Measurements from ENCODE around the gene TAT. TPM values are rescaled to one million over a fixed set of nuclear protein-coding genes. Genes with fewer than 3 reads are reported as not detected.
A peak's percentile ranks its signal among the peaks of the same experiment; 100 is the strongest.
"Not testable (repeated sequence)": the region's sequence is repeated elsewhere in the genome, so short reads cannot be mapped to it uniquely, and the experiment has no call there.

TAT gene
- total RNA-seq, 1 donor: not detected

DNA sequence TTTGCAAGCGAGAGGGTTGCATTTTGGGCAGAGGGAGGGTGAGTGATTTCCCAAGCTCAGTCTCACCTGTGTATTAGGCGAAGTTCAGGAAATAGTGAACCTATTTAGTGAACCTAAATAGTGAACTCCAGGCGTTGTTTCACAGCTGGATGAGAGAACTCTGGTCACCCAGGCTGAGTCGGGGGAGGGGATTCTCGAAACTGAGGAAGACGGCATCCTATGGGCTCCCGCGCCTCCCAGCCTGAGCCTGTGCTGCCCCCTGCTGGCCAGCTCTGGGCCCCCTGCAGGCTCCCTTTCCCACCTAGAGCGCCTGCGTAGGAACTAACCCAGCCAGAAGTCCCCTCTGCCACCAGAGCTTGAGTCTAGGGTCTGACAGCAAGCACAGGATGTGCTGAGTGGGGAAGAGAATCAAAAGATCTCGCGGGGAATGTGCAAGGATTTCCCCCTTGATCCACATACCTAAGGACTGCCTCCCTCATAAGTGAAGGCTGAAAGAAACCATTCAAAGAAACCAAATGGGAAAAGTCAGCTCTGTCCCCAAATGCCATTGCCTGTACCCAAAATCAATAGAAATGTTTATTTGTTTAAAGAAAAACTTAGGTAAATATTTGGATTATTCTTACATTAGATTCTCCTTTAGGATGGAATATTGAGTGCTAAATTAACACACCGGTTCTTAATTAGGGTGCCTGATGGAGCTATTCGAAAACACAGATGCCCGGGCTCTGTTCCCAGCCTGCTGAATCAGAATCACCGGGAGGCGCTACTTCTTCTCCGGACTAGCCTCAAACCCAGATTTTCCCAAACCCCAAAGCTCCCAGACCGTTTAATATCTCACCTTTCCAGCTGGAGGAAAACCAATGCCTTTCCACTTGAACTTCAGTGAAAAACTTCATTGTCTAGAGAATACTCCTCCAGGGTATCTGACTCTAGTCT lies 34.3 kb upstream of the TAT start:
- no peak overlapping the region for H3K4me3 ChIP-seq (ENCODE audit: low read depth, low read length)

DNA sequence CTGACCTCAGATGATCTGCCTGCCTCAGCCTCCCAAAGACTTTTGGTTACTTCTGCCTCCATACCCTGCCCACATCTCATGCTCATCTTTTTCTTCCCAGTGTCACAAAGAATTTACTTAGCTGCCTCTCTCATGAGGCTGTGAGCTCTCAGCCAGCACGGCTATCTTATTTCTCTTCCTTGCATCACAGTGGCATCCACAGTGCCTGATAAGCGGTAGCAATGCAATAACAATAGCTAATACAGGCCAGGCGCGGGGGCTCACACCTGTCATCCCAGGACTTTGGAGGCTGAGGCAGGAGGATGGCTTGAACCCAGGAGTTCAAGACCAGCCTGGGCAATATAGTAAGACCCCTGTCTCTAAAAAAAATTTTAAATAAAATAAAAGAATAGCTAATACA lies 33.6 kb upstream of the TAT start:
- H3K4me3 ChIP-seq (ENCODE audit: low read depth, low read length): no peak overlapping the region
- TF ChIP-seq, protein P1, sequence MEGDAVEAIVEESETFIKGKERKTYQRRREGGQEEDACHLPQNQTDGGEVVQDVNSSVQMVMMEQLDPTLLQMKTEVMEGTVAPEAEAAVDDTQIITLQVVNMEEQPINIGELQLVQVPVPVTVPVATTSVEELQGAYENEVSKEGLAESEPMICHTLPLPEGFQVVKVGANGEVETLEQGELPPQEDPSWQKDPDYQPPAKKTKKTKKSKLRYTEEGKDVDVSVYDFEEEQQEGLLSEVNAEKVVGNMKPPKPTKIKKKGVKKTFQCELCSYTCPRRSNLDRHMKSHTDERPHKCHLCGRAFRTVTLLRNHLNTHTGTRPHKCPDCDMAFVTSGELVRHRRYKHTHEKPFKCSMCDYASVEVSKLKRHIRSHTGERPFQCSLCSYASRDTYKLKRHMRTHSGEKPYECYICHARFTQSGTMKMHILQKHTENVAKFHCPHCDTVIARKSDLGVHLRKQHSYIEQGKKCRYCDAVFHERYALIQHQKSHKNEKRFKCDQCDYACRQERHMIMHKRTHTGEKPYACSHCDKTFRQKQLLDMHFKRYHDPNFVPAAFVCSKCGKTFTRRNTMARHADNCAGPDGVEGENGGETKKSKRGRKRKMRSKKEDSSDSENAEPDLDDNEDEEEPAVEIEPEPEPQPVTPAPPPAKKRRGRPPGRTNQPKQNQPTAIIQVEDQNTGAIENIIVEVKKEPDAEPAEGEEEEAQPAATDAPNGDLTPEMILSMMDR (IDR thresholded peaks at IDR 0.05; ENCODE audit: insufficient read depth, low read depth, low read length): no peak
- no peak for DNase-seq (ENCODE audit: low read depth)

More for the DNA sequence above, 34.3 kb upstream of the TAT start:
- TF ChIP-seq, protein P1 (IDR thresholded peaks at IDR 0.05; ENCODE audit: insufficient read depth, low read depth, low read length): peak; percentile 80
- peak; percentile 45 for DNase-seq (ENCODE audit: low read depth)

DNA sequence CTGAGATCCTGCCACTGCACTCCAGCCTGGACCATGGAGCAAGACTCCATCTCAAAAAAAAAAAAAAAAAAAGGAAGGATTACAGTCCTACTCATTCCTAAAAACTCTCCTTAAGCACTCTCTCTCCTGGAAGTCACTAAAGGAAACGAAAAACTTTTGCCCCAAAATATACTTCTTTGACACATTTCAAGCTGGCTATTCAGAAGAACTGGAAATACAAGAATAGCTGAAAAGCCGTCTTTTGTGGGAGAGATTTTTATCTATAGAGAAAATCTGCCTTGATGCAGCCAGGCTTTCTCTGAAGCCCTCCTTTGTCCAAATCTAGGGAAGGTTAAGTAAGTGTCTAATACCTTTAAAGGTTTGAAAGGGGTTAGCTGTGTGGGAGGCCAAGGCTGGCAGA lies 32.2 kb upstream of the TAT start:
- no peak overlapping the region for H3K4me3 ChIP-seq (ENCODE audit: low read depth, low read length)
- TF ChIP-seq, protein P1 (IDR thresholded peaks at IDR 0.05; ENCODE audit: insufficient read depth, low read depth, low read length): no peak
- no peak for DNase-seq (ENCODE audit: low read depth)

DNA sequence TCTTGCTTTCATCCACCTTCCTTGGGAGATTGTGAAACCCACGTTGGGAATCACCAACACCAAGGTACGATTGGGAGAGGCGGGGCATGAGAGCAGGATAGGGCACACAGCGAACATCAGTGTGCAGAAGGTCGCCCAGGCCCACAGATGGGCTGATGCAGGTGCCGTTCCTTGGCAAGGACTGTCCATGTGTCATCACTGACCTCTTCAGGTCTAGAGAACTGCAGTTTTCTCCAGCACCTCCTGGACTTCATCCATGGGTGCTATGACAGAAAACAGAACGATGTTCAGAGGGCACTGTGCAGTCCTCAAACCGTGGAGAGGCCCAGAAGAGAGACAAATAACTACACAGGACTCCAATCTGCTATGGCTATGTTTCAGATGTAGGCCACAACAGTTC lies 23.9 kb upstream of the TAT start:
- H3K4me3 ChIP-seq (ENCODE audit: low read depth, low read length): no peak overlapping the region
- TF ChIP-seq, protein P1 (IDR thresholded peaks at IDR 0.05; ENCODE audit: insufficient read depth, low read depth, low read length): no peak
- DNase-seq (ENCODE audit: low read depth): no peak

DNA sequence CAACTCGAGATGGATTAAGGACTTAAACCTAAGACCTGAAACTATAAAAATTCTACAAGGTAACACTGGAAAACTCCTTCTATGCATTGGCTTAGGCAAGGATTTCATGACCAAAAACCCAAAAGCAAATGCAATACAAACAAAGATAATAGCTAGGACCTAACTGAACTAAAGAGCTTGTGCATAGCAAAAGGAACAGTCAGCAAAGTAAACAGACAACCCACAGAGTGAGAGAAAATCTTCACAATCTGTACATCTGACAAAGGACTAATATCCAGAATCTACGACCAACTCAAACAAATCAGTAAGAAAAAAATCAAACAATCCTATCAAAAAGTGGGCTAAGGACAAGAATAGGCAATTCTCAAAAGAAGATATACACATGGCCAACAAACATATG lies 21.5 kb upstream of the TAT start:
- H3K4me3 ChIP-seq (ENCODE audit: low read depth, low read length); DNase-seq (ENCODE audit: low read depth): not testable (repeated sequence)

DNA sequence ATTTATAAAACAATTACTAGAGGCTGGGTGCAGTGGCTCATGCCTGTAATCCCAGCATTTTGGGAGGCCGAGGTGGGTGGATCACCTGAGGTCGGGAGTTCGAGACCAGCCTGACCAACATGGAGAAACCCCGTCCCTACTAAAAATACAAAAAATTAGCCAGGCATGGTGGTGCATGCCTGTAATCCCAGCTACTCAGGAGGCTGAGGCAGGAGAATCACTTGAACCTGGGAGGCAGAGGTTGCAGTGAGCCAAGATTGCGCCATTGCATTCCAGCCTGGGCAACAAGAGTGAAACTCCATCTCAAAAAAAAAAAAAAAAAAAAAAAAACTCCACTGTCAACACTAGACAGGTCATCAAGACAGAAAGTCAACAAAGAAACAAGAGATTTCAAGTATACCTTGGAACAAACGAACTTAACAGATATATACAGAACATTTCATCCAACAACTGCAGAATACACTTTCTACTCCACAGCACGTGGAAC lies 18.5 kb upstream of the TAT start:
- H3K4me3 ChIP-seq (ENCODE audit: low read depth, low read length); DNase-seq (ENCODE audit: low read depth): not testable (repeated sequence)

DNA sequence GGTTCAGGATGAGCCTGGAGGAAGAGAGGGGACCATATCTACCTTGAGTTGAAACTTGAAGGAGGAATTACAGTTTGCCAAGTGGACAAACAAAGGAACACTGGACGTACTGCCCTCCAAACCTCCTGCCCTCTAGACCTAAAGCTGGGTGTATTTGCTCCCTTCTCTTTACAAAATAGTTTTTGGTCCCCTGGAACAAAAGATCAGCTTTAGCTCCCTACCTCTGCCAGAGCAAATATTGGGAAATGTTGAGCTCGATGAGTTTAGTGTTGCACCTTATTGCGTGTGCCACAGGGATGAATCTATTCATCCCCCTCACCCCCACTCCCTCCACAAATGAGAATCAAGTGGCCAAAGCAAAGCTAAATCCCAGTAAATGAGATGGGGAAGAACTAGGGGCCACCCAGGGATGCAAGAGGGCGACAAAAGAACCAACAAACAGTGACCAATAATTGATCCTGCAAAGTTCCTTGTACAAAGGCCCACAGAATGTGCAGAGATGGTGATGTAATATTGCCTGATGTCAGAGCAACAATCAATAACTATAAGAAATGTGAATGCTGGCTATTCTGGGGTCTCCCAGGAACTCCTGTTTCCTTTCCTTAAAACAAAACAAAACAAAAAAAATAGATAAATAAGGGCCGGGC lies 17.2 kb upstream of the TAT start:
- TF ChIP-seq, protein P1 (IDR thresholded peaks at IDR 0.05; ENCODE audit: insufficient read depth, low read depth, low read length): no peak
- DNase-seq (ENCODE audit: low read depth): no peak
- H3K4me3 ChIP-seq (ENCODE audit: low read depth, low read length): no peak overlapping the region

Measured in fibroblast of villous mesenchyme (primary cell).